ENCODE results near the gene SEC14L6. TPM values are rescaled to one million over a fixed set of nuclear protein-coding genes. Genes with fewer than 3 reads are reported as not detected.

Gene SEC14L6
- total RNA-seq, 1 experiment from 2014 or later: 0.26 TPM

GRCh38 chr22:30500628-30501027, 45.9 kb downstream of the SEC14L6 start:
- no peak for DNase-seq
- H3K4me3 Mint-ChIP-seq (ENCODE audit: low read depth, unreplicated experiment): no peak overlapping the region
- intact Hi-C loops (cut with micrococcal nuclease; ENCODE audit: unreplicated experiment): no loop called here
- no TSS peak for BruUV-seq (replicated peaks)
- H3K4me1 Mint-ChIP-seq (ENCODE audit: low read depth, unreplicated experiment): no peaks in the 10 kb centered on the region
- H3K27me3 Mint-ChIP-seq (ENCODE audit: unreplicated experiment): peaks cover 19% of the 10 kb centered on the region
- CTCF ChIA-PET: interaction anchor here (0.7 to 1.6 kb wide), 2 partner anchors 107 to 302 kb away, joined by 3 read pairs; partner anchors contain the start of gene TCN2
- no peaks in the 10 kb centered on the region for H3K36me3 Mint-ChIP-seq (ENCODE audit: insufficient read depth, unreplicated experiment)
- H3K27ac Mint-ChIP-seq (ENCODE audit: unreplicated experiment): no peak overlapping the region
- no peaks in the 10 kb centered on the region for H3K9me3 Mint-ChIP-seq (ENCODE audit: low read depth, unreplicated experiment)
- TF ChIP-seq, protein P1, sequence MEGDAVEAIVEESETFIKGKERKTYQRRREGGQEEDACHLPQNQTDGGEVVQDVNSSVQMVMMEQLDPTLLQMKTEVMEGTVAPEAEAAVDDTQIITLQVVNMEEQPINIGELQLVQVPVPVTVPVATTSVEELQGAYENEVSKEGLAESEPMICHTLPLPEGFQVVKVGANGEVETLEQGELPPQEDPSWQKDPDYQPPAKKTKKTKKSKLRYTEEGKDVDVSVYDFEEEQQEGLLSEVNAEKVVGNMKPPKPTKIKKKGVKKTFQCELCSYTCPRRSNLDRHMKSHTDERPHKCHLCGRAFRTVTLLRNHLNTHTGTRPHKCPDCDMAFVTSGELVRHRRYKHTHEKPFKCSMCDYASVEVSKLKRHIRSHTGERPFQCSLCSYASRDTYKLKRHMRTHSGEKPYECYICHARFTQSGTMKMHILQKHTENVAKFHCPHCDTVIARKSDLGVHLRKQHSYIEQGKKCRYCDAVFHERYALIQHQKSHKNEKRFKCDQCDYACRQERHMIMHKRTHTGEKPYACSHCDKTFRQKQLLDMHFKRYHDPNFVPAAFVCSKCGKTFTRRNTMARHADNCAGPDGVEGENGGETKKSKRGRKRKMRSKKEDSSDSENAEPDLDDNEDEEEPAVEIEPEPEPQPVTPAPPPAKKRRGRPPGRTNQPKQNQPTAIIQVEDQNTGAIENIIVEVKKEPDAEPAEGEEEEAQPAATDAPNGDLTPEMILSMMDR (IDR thresholded peaks at IDR 0.05; ENCODE audit: unreplicated experiment): no peak

GRCh38 chr22:30497466-30498150, 48.9 kb downstream of the SEC14L6 start:
- Mint-ChIP-seq H3K4me1 (ENCODE audit: low read depth, unreplicated experiment) (no peaks in the 10 kb centered on the region), H3K9me3 (ENCODE audit: low read depth, unreplicated experiment) (no peaks in the 10 kb centered on the region), H3K27ac (ENCODE audit: unreplicated experiment) (no peak overlapping the region), H3K36me3 (ENCODE audit: insufficient read depth, unreplicated experiment) (no peaks in the 10 kb centered on the region), H3K27me3 (ENCODE audit: unreplicated experiment) (peaks cover 25% of the 10 kb centered on the region), H3K4me3 (ENCODE audit: low read depth, unreplicated experiment) (no peak overlapping the region)
- no TSS peak for BruUV-seq (replicated peaks)
- CTCF ChIA-PET: no interaction called here
- intact Hi-C loops (cut with micrococcal nuclease; ENCODE audit: unreplicated experiment): no loop called here
- TF ChIP-seq, protein P1 (IDR thresholded peaks at IDR 0.05; ENCODE audit: unreplicated experiment): no peak
- no peak for DNase-seq

DNA sequence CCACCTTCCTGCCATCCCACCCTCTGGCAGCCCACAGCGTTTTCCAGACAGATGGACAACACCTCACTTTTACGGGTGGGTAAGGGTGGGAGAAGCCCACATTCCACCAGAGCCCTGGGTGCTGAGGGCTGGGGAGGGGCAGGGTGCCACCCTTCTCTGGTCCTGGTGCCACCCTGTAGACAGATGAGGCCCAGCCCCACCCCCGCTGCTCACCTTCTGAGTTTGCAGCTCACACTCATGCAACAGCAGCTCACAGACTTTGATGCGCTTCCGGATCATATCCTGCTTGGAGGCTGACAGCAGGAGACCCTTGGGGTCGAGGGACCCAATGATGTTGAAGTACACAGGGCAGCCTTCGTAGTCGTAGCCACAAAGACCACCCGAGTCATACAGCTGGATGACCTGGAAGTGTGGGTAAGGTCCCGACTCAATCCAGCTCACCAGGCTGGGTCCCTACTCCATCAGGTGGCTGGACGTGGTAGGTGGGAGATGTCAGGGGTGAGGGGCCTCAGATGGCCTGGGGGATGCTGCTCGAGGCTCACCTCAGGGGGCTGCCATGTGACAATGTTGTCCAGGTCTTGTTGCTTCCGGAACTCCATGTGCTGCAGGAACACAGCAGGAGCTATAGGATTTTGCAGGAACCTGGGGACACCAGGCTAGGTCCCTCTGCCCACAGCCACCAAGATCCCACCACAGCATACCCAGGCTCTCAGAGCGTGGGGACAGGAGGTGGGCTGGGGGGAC, 51.3 kb downstream of the SEC14L6 start:
- no peaks in the 10 kb centered on the region for H3K4me1 Mint-ChIP-seq (ENCODE audit: low read depth, unreplicated experiment)
- CTCF ChIA-PET: no interaction called here
- TF ChIP-seq, protein P1 (IDR thresholded peaks at IDR 0.05; ENCODE audit: unreplicated experiment): no peak
- H3K9me3 Mint-ChIP-seq (ENCODE audit: low read depth, unreplicated experiment): no peaks in the 10 kb centered on the region
- no peaks in the 10 kb centered on the region for H3K36me3 Mint-ChIP-seq (ENCODE audit: insufficient read depth, unreplicated experiment)
- intact Hi-C loops (cut with micrococcal nuclease; ENCODE audit: unreplicated experiment): no loop called here
- H3K4me3 Mint-ChIP-seq (ENCODE audit: low read depth, unreplicated experiment): no peak overlapping the region
- no peak overlapping the region for H3K27ac Mint-ChIP-seq (ENCODE audit: unreplicated experiment)
- DNase-seq: no peak
- peaks cover 25% of the 10 kb centered on the region for H3K27me3 Mint-ChIP-seq (ENCODE audit: unreplicated experiment)
- BruUV-seq (replicated peaks): no TSS peak

GRCh38 chr22:30492144-30492543, 54.4 kb downstream of the SEC14L6 start:
- Mint-ChIP-seq H3K27ac (ENCODE audit: unreplicated experiment) (no peak overlapping the region), H3K9me3 (ENCODE audit: low read depth, unreplicated experiment) (no peaks in the 10 kb centered on the region), H3K27me3 (ENCODE audit: unreplicated experiment) (peaks cover 25% of the 10 kb centered on the region), H3K4me3 (ENCODE audit: low read depth, unreplicated experiment) (no peak overlapping the region), H3K4me1 (ENCODE audit: low read depth, unreplicated experiment) (peaks cover 2% of the 10 kb centered on the region), H3K36me3 (ENCODE audit: insufficient read depth, unreplicated experiment) (no peaks in the 10 kb centered on the region)
- BruUV-seq (replicated peaks): no TSS peak
- CTCF ChIA-PET: no interaction called here
- TF ChIP-seq, protein P1 (IDR thresholded peaks at IDR 0.05; ENCODE audit: unreplicated experiment): no peak
- DNase-seq: no peak
- intact Hi-C loops (cut with micrococcal nuclease; ENCODE audit: unreplicated experiment): no loop called here
